ENCODE results near the gene ARF6. TPM values are rescaled to one million over a fixed set of nuclear protein-coding genes. Genes with fewer than 3 reads are reported as not detected.

The ARF6 gene
- total and polyA plus RNA-seq, 9 of the 15 experiments (the other 6 are each of a cell fraction or from before 2014, with no cell fraction given), result 15.3 to 35.2 (median 24.9) TPM

- TF ChIP-seq REST (IDR thresholded peaks at IDR 0.05; ENCODE audit: borderline replicate concordance) (peak; percentile 42; the same call in 1 of the 2 replicates), REST (CRISPR knock-in tag; IDR thresholded peaks at IDR 0.05; ENCODE audit: low read depth) (no peak), ZNF143 (CRISPR knock-in tag; IDR thresholded peaks at IDR 0.05) (no peak), ZNF24 (IDR thresholded peaks at IDR 0.05) (peak; percentile 61; the same call in 1 of the 2 replicates), ZNF121 (CRISPR knock-in tag; conservative IDR thresholded peaks at IDR 0.05) (no peak), FOXO4 (CRISPR knock-in tag; IDR thresholded peaks at IDR 0.05) (no peak), ZNF277 (CRISPR knock-in tag; IDR thresholded peaks at IDR 0.05; ENCODE audit: borderline replicate concordance) (no peak), TBL1XR1 (IDR thresholded peaks at IDR 0.05; ENCODE audit: low read length in 2 of 2) (0 out of 4 replicates have a peak, but pooled peaks of 1 of the 2 experiments have one; percentile 12), ATF7 (IDR thresholded peaks at IDR 0.05) (0 out of 2 replicates have a peak, but pooled peaks have one; percentile 9), ADNP (tag; IDR thresholded peaks at IDR 0.05) (no peak), ARNT (IDR thresholded peaks at IDR 0.05) (no peak)
These were observed 27.4 kb upstream of the ARF6 start (continued) for GRCh38 chr14:49865431-49865859.

All from K562 (cell line).